T-helper 9 cell (primary cell): ENCODE measurements around the gene SNX24.

Experiments used
- DNase-seq: peaks from one replicate; pipeline ENCODE4 v3.0.0-alpha.2; 2020

SNX24 gene

GRCh38 chr5:123035360-123035917 lies 190.0 kb downstream of the SNX24 start:
- DNase-seq: no peak

DNA sequence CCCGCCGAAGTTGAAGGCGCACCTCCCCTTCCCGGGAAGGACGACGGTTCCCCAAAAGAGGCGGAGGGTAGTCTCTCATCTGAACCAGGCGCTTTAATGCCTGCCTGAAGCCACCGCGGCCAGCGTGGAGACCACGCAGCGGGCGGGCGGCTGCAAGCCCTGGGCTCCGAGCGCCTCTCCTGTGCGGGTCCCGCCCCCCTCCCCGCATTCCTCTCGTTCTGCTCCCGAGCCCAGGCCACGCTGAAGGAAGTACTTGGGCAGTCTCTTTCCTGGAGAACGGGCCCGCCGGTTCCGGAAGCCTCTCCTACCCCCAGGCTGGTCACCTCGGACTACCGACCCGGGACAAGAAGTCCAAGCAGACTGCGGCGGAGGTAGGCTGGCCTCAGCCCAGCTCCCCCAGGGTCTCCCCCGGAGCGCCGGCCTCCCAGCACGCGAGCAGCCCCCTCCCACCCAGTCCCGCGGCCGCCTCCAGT lies 190.5 kb downstream of the SNX24 start:
- no peak for DNase-seq

- no peak for DNase-seq
Observed at GRCh38 chr5:123036391-123037103, 191.1 kb downstream of the SNX24 start, which contains the start of gene PPIC. Gene PPIC (minus strand): TSS chr5:123036725. CDS start chr5:123036625, 100 bp downstream.

GRCh38 chr5:123037104-123037418 lies 191.6 kb downstream of the SNX24 start:
- DNase-seq: no peak

DNA sequence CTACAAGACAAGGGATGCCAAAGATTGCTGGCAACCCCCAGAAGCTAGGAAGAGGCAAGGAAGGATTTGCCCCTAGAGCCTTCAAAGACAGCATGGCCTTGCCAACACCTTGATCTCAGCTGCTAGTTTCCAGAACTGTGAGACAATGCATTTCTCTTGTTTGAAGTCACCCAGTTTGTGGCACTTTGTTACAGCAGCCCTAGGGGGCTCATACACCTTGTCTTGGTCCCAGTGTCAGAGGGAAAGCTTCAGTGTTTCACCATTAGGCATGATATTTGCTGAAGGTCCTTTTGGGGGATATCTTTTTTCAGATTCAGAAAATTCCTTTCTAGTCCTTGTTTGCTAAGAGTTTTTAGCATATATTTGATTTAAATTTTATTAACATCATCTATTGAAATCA lies 194.3 kb downstream of the SNX24 start:
- DNase-seq: no peak

DNA sequence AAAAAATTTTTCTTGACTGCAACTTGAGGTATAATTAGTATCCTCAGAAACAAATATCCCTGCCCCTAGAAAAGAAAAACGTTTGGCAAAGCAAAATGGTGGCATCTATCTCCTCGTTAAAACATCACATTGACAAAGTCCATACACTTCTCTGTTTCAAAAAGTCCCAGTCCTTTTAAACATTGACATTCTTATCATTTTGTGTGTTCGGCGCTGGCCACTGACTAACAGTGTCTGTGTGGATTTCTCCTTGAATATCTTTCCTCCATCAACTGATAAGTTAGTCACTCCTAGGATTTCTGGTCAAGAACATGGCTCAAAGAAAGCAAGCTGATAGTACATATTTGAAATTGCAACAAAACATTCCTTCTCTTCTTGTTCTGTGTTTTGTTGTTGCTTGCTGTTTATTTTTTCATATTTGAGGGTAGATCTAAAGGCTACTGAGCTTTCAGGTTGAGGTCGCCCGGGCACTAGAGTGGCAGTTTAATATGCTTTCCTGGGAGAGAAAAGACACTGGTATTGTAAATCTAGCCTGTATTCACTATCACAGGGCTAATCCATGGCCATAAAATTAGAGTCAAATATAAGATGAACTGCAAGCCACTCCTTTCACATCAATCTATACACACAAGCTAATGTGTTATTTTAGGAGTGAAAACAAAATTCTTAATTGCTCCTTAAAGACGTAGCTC lies 199.7 kb downstream of the SNX24 start:
- no peak for DNase-seq

DNA sequence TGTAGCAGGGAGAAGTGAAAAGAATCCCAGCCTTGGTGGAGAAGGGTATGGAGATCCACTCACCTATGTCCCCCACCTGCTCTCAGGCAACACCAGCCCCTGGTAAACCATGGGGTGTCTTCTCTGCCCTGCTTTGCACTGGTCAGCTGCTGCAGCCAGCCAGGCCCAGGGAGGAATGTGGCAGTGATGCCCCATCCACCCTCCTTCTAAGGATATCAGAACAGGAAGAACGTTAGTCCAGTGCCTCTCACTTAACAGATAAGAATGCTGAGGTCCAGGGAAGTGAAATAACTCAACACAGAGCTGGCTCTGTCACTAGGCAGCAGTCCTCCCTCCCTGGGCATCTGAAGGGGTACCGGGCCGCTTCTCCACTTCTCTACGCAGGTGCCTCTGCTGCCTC lies 200.8 kb downstream of the SNX24 start:
- DNase-seq: no peak

- DNase-seq: no peak
Observed at GRCh38 chr5:123047706-123048105, 202.3 kb downstream of the SNX24 start.

DNA sequence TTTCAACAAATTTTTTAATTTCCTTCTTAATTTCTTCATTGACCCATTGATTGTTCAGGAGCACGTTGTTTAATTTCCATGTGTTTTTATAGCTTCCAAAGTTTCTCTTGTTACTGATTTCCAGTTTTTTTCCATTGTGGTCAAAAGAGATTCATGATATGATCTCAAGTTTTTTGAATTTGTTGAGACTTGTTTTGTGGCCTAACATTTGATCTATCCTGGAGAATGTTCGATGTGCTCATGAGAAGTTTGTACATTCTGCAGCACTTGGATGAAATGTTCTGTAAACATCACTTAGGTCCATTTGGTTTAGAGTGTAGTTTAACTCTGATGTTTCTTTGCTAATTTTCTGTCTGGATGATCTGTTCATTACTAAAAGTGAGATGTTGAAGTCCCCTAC lies 205.8 kb downstream of the SNX24 start:
- DNase-seq: no peak
